Measurements from ENCODE around the gene STAMBP. TPM values are rescaled to one million over a fixed set of nuclear protein-coding genes. Genes with fewer than 3 reads are reported as not detected.
A peak's percentile ranks its signal among the peaks of the same experiment; 100 is the strongest.

Gene STAMBP
- total RNA-seq, 1 experiment from 2014 or later = 61.1 TPM

- DNase-seq = no peak
- Histone ChIP-seq H3K36me3 (no peaks in the 10 kb centered on the region), H3K27ac (no peak overlapping the region), H3K4me1 (0 out of 2 replicates have a peak, but pooled peaks cover 4% of the 10 kb centered on the region), H3K27me3 (no peaks in the 10 kb centered on the region), H3K4me3 (no peak overlapping the region), H3K9me3 (replicated peaks) (no peaks in the 10 kb centered on the region)
These were observed 87.9 kb downstream of the STAMBP start for GRCh38 chr2:73916666-73917065.

- H3K27ac ChIP-seq = no peak overlapping the region
- H3K27me3 ChIP-seq = no peaks in the 10 kb centered on the region
- H3K4me1 ChIP-seq = 0 out of 2 replicates have a peak, but pooled peaks cover 4% of the 10 kb centered on the region
- H3K36me3 ChIP-seq = no peaks in the 10 kb centered on the region
- H3K9me3 ChIP-seq (replicated peaks) = no peaks in the 10 kb centered on the region
- H3K4me3 ChIP-seq = no peak overlapping the region
- DNase-seq = no peak
These were observed 88.5 kb downstream of the STAMBP start for GRCh38 chr2:73917296-73917695.

GRCh38 chr2:73917696-73918207 is 89.0 kb downstream of the STAMBP start:
- Histone ChIP-seq H3K36me3 (no peaks in the 10 kb centered on the region), H3K9me3 (replicated peaks) (no peaks in the 10 kb centered on the region), H3K4me1 (0 out of 2 replicates have a peak, but pooled peaks cover 4% of the 10 kb centered on the region), H3K27me3 (no peaks in the 10 kb centered on the region), H3K27ac (no peak overlapping the region), H3K4me3 (no peak overlapping the region)
- DNase-seq = no peak

- no peaks in the 10 kb centered on the region for H3K27me3 ChIP-seq
- H3K9me3 ChIP-seq (replicated peaks) = no peaks in the 10 kb centered on the region
- H3K27ac ChIP-seq = no peak overlapping the region
- H3K4me3 ChIP-seq = no peak overlapping the region
- no peak for DNase-seq
- H3K4me1 ChIP-seq = 0 out of 2 replicates have a peak, but pooled peaks cover 4% of the 10 kb centered on the region
- H3K36me3 ChIP-seq = no peaks in the 10 kb centered on the region
These were observed 90.1 kb downstream of the STAMBP start for GRCh38 chr2:73918856-73919255.

GRCh38 chr2:73919596-73920228 is 91.0 kb downstream of the STAMBP start:
- no peak overlapping the region for H3K27ac ChIP-seq
- H3K4me3 ChIP-seq = no peak overlapping the region
- no peaks in the 10 kb centered on the region for H3K9me3 ChIP-seq (replicated peaks)
- no peaks in the 10 kb centered on the region for H3K27me3 ChIP-seq
- 0 out of 2 replicates have a peak, but pooled peaks cover 4% of the 10 kb centered on the region for H3K4me1 ChIP-seq
- DNase-seq = no peak
- H3K36me3 ChIP-seq = no peaks in the 10 kb centered on the region

GRCh38 chr2:73920577-73921545 is 92.1 kb downstream of the STAMBP start:
- no peaks in the 10 kb centered on the region for H3K9me3 ChIP-seq (replicated peaks)
- DNase-seq = peak; percentile 72 to 74
- no peak overlapping the region for H3K4me3 ChIP-seq
- H3K36me3 ChIP-seq = no peaks in the 10 kb centered on the region
- no peaks in the 10 kb centered on the region for H3K27me3 ChIP-seq
- H3K27ac ChIP-seq = no peak overlapping the region
- H3K4me1 ChIP-seq = 0 out of 2 replicates have a peak, but pooled peaks cover 4% of the 10 kb centered on the region

GRCh38 chr2:73921581-73921980 is 92.8 kb downstream of the STAMBP start:
- Histone ChIP-seq H3K27ac (no peak overlapping the region), H3K27me3 (no peaks in the 10 kb centered on the region), H3K4me3 (no peak overlapping the region), H3K9me3 (replicated peaks) (no peaks in the 10 kb centered on the region), H3K4me1 (0 out of 2 replicates have a peak, but pooled peaks cover 4% of the 10 kb centered on the region), H3K36me3 (no peaks in the 10 kb centered on the region)
- no peak for DNase-seq

- Histone ChIP-seq H3K4me1 (peaks cover 6% of the 10 kb centered on the region), H3K27ac (no peak overlapping the region), H3K4me3 (no peak overlapping the region), H3K9me3 (replicated peaks) (no peaks in the 10 kb centered on the region), H3K36me3 (no peaks in the 10 kb centered on the region), H3K27me3 (no peaks in the 10 kb centered on the region)
- no peak for DNase-seq
These were observed 93.9 kb downstream of the STAMBP start for GRCh38 chr2:73922681-73923080.

Other genes starting within 250 kb of the STAMBP start
- not detected in 2 replicates for gene NAT8, start 186.5 kb upstream of the STAMBP start, total RNA-seq (2014; rRNA removed; shearing (Covaris generic))
- 136 and 161 TPM in 2 replicates for gene TPRKB, start 91.6 kb upstream of the STAMBP start, total RNA-seq (2014; rRNA removed; shearing (Covaris generic))
- gene DUSP11, start 48.9 kb upstream of the STAMBP start, total RNA-seq (2014; rRNA removed; shearing (Covaris generic)) = 42.3 and 44.1 TPM in 2 replicates
- gene C2orf78, start 44.8 kb upstream of the STAMBP start, total RNA-seq (2014; rRNA removed; shearing (Covaris generic)) = not detected in 2 replicates
- 0.08 TPM in 1 of 2 replicates, not detected in the other for gene ACTG2, start 64.0 kb downstream of the STAMBP start, total RNA-seq (2014; rRNA removed; shearing (Covaris generic))
- gene DGUOK, start 97.9 kb downstream of the STAMBP start, total RNA-seq (2014; rRNA removed; shearing (Covaris generic)) = 100 and 105 TPM in 2 replicates
- gene TET3, start 155.9 kb downstream of the STAMBP start, total RNA-seq (2014; rRNA removed; shearing (Covaris generic)) = 13.6 and 16.3 TPM in 2 replicates